Measurements from ENCODE around the gene STXBP6. TPM values are rescaled to one million over a fixed set of nuclear protein-coding genes. Genes with fewer than 3 reads are reported as not detected.

STXBP6 gene
- total RNA-seq, 1 experiment from 2014 or later: 0.27 TPM

DNA sequence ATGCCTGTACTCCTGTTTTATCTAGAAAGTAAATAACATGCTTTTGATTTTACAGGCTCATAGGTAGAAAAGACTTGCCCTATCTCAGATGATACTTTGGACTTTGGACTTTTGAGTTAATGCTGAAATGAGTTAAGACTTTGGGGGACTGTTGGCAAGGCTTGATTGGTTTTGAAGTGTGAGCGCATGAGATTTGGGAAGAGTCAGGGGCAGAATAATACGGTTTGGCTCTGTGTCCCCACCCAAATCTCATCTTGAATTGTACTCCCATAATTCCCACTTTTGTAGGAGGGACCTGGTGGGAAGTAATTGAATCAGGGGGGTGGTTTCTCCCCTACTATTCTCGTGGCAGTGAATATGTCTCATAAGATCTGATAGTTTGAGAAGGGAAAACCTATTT, 259.8 kb downstream of the STXBP6 start:
- Histone ChIP-seq H3K79me2 (ENCODE audit: insufficient read depth, low read length) (no peaks in the 10 kb centered on the region), H3K9me2 (ENCODE audit: insufficient read depth) (no peaks in the 10 kb centered on the region), H2AFZ (ENCODE audit: low read depth, low read length, poor library complexity, severe bottlenecking) (no peak overlapping the region), H3K9ac (ENCODE audit: low read length) (no peak overlapping the region), H3K4me1 (ENCODE audit: control insufficient read depth in 1 of 2, insufficient read depth in 2 of 2, low read length in 2 of 2) (no peaks in the 10 kb centered on the region), H3K27me3 (ENCODE audit: insufficient read depth, low read length) (no peaks in the 10 kb centered on the region), H3K4me2 (ENCODE audit: low read length) (no peak overlapping the region), H3K9me3 (ENCODE audit: control insufficient read depth in 1 of 2, insufficient read depth in 1 of 2, low read depth in 1 of 2, low read length in 2 of 2) (no peaks in the 10 kb centered on the region; a peak in 1 of 4 replicates), H3K36me3 (ENCODE audit: control insufficient read depth in 1 of 2, insufficient read depth in 2 of 2, low read length in 2 of 2) (no peaks in the 10 kb centered on the region), H3K4me3 (replicated peaks in 1 of 2; ENCODE audit: low read depth in 1 of 2, low read length in 2 of 2) (no peak overlapping the region), H3K27ac (ENCODE audit: low read depth, low read length) (no peak overlapping the region), H4K20me1 (ENCODE audit: insufficient read depth) (no peaks in the 10 kb centered on the region; the same call in 1 of the 2 replicates)
- ATAC-seq: no peak
- ChIA-PET CTCF (no interaction called here), RAD21 (ENCODE audit: low non-redundant PET in 1 of 2, low total read pairs in 2 of 2, uncharacterized antibody in 2 of 2, unreplicated experiment in 2 of 2) (no interaction called here), POLR2A (no interaction called here)
- BruUV-seq (replicated peaks): no TSS peak
- TF ChIP-seq POLR2AphosphoS5 (IDR thresholded peaks at IDR 0.05; ENCODE audit: low read depth, low read length) (no peak), RAD21 (IDR thresholded peaks at IDR 0.05; ENCODE audit: low read depth) (no peak), SRF (IDR thresholded peaks at IDR 0.05; ENCODE audit: low read depth) (no peak), EZH2 (IDR thresholded peaks at IDR 0.05) (no peak), CEBPB (IDR thresholded peaks at IDR 0.05; ENCODE audit: low read depth) (no peak), ZNF274 (IDR thresholded peaks at IDR 0.05; ENCODE audit: low read depth, low read length) (no peak), ELF1 (IDR thresholded peaks at IDR 0.05; ENCODE audit: borderline replicate concordance, low read depth) (no peak), FOSL1 (IDR thresholded peaks at IDR 0.05; ENCODE audit: low read depth) (no peak)
- DNase-seq (ENCODE audit: low read depth, low spot score): no peak
- intact Hi-C loops (cut with micrococcal nuclease): no loop called here

DNA sequence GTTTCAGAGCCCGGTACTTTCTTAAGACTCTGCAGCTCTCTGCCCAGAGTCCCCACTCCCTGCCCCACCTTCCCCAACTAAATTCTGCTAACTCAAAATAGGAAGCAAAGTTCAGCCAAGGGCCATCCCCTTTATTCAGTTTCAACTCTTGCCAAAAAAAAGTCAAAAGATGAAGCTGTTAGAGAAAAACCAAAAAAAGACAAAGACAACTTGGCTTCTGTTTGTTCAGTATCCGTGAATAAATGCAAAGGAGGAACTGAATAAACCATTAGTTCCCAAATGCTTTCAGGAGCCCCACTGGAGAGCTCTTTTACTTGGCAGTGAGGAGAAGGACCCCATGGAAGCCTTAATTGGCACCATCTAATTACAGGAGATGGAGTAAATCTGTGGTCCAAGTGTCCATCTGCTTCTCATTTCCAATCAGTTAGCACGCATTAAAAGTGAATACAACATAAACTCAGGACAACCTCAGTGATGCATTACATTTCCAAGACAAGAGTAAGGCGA, 260.5 kb downstream of the STXBP6 start:
- no peaks in the 10 kb centered on the region for H3K36me3 ChIP-seq (ENCODE audit: control insufficient read depth in 1 of 2, insufficient read depth in 2 of 2, low read length in 2 of 2)
- ChIA-PET CTCF (no interaction called here), POLR2A (no interaction called here), RAD21 (ENCODE audit: low non-redundant PET in 1 of 2, low total read pairs in 2 of 2, uncharacterized antibody in 2 of 2, unreplicated experiment in 2 of 2) (no interaction called here)
- DNase-seq (ENCODE audit: low read depth, low spot score): no peak
- ATAC-seq: no peak
- H3K27ac ChIP-seq (ENCODE audit: low read depth, low read length): no peak overlapping the region
- no peaks in the 10 kb centered on the region; the same call in 1 of the 2 replicates for H4K20me1 ChIP-seq (ENCODE audit: insufficient read depth)
- no peak overlapping the region for H3K9ac ChIP-seq (ENCODE audit: low read length)
- H3K4me2 ChIP-seq (ENCODE audit: low read length): no peak overlapping the region
- no peaks in the 10 kb centered on the region for H3K4me1 ChIP-seq (ENCODE audit: control insufficient read depth in 1 of 2, insufficient read depth in 2 of 2, low read length in 2 of 2)
- H3K27me3 ChIP-seq (ENCODE audit: insufficient read depth, low read length): no peaks in the 10 kb centered on the region
- no peak overlapping the region for H2AFZ ChIP-seq (ENCODE audit: low read depth, low read length, poor library complexity, severe bottlenecking)
- no peak overlapping the region for H3K4me3 ChIP-seq (replicated peaks in 1 of 2; ENCODE audit: low read depth in 1 of 2, low read length in 2 of 2)
- no peaks in the 10 kb centered on the region; a peak in 1 of 4 replicates for H3K9me3 ChIP-seq (ENCODE audit: control insufficient read depth in 1 of 2, insufficient read depth in 1 of 2, low read depth in 1 of 2, low read length in 2 of 2)
- H3K9me2 ChIP-seq (ENCODE audit: insufficient read depth): no peaks in the 10 kb centered on the region
- H3K79me2 ChIP-seq (ENCODE audit: insufficient read depth, low read length): no peaks in the 10 kb centered on the region
- no TSS peak for BruUV-seq (replicated peaks)
- intact Hi-C loops (cut with micrococcal nuclease): no loop called here
- TF ChIP-seq, protein P1, sequence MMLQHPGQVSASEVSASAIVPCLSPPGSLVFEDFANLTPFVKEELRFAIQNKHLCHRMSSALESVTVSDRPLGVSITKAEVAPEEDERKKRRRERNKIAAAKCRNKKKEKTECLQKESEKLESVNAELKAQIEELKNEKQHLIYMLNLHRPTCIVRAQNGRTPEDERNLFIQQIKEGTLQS (IDR thresholded peaks at IDR 0.05): no peak
- TF ChIP-seq EZH2phosphoT487 (IDR thresholded peaks at IDR 0.05; ENCODE audit: borderline replicate concordance): no peak
- no peak for TF ChIP-seq YY1 (IDR thresholded peaks at IDR 0.05; ENCODE audit: extremely low read depth, insufficient replicate concordance, low read depth, low read length)
- no peak for TF ChIP-seq CEBPB (IDR thresholded peaks at IDR 0.05; ENCODE audit: low read depth)
- TF ChIP-seq, protein P2, sequence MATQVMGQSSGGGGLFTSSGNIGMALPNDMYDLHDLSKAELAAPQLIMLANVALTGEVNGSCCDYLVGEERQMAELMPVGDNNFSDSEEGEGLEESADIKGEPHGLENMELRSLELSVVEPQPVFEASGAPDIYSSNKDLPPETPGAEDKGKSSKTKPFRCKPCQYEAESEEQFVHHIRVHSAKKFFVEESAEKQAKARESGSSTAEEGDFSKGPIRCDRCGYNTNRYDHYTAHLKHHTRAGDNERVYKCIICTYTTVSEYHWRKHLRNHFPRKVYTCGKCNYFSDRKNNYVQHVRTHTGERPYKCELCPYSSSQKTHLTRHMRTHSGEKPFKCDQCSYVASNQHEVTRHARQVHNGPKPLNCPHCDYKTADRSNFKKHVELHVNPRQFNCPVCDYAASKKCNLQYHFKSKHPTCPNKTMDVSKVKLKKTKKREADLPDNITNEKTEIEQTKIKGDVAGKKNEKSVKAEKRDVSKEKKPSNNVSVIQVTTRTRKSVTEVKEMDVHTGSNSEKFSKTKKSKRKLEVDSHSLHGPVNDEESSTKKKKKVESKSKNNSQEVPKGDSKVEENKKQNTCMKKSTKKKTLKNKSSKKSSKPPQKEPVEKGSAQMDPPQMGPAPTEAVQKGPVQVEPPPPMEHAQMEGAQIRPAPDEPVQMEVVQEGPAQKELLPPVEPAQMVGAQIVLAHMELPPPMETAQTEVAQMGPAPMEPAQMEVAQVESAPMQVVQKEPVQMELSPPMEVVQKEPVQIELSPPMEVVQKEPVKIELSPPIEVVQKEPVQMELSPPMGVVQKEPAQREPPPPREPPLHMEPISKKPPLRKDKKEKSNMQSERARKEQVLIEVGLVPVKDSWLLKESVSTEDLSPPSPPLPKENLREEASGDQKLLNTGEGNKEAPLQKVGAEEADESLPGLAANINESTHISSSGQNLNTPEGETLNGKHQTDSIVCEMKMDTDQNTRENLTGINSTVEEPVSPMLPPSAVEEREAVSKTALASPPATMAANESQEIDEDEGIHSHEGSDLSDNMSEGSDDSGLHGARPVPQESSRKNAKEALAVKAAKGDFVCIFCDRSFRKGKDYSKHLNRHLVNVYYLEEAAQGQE (IDR thresholded peaks at IDR 0.05; ENCODE audit: low read depth): no peak
- TF ChIP-seq EZH2 (IDR thresholded peaks at IDR 0.05): no peak
- TF ChIP-seq SP1 (IDR thresholded peaks at IDR 0.05; ENCODE audit: low read depth): no peak
- TF ChIP-seq POLR2A (IDR thresholded peaks at IDR 0.05; ENCODE audit: borderline replicate concordance, extremely low read depth, insufficient read depth, insufficient read length): no peak
- TF ChIP-seq TCF7L2 (IDR thresholded peaks at IDR 0.05; ENCODE audit: borderline replicate concordance, extremely low read depth, insufficient read depth, insufficient read length): no peak
- no peak for TF ChIP-seq EGR1 (IDR thresholded peaks at IDR 0.05; ENCODE audit: low read depth)
- no peak for TF ChIP-seq POLR2AphosphoS5 (IDR thresholded peaks at IDR 0.05; ENCODE audit: low read depth, low read length)
- TF ChIP-seq ZFX (IDR thresholded peaks at IDR 0.05): no peak
- no peak for TF ChIP-seq SRF (IDR thresholded peaks at IDR 0.05; ENCODE audit: low read depth)

All from HCT116 (cell line).